PFSK-1 (cell line): ENCODE data around the gene RIPOR3.

Experiments
- FOXP2 ChIP-seq: optimal IDR thresholded peaks from 2 replicates; pipeline ENCODE3; 2011; ENCODE audit warnings: borderline replicate concordance, control low read depth, inconsistent platforms; ENCODE audit not compliant: insufficient read depth; ENCODE audit errors: extremely low read length, extremely low read depth
- POLR2AphosphoS5 ChIP-seq: IDR thresholded peaks from 2 replicates; pipeline ENCODE4 v1.6.1; 2012; ENCODE audit warnings: low read depth, mild to moderate bottlenecking, control low read depth, low read length, moderate library complexity
- SIN3A ChIP-seq: IDR thresholded peaks from 2 replicates; pipeline ENCODE4 v1.6.1; 2012; ENCODE audit warnings: mild to moderate bottlenecking, low read length, moderate library complexity, borderline replicate concordance; ENCODE audit not compliant: insufficient read depth
- TAF1 ChIP-seq: IDR thresholded peaks from 2 replicates; pipeline ENCODE4 v1.6.1; 2012; ENCODE audit warnings: low read length, control low read depth, borderline replicate concordance; ENCODE audit not compliant: insufficient read depth
- TF ChIP-seq, protein P1 (sequence below), 2 experiments: IDR thresholded peaks; 2 replicates each; pipeline versions ENCODE4 v1.6.1 to v1.8.0; 2011 to 2012; ENCODE audit warnings: low read depth in 2 of 2, low read length in 2 of 2, control low read depth in 1 of 2, inconsistent platforms in 1 of 2, mild to moderate bottlenecking in 1 of 2, moderate library complexity in 1 of 2; ENCODE audit not compliant: insufficient read depth in 1 of 2

DNA sequence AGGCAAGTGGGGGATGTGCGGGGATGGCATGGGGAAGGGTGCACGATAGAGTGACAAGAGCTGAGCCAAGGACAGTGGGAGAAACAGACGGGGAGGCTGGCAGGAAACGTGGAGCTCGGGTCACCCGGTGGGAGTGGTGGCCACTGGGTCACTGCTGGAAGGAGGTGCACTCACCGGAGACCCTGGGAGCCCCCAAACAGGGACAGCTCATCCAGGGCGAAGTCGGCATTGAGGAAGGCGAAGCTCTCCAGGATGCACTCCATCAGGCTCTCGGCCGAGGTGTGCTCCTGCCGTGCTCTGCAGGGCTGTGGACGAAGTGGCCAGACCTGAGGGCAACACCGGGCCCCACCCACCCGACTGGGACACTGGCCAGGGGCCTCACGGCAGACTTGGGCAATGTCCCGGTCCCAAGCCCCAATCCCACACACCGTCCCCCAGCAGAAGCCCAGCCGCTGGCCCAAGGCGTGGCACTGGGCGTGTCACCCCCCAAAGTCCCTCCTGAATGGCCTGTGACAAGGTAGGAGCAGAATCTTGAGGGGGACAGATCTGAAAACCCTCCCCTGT, 93.9 kb downstream of the RIPOR3 start:
- TF ChIP-seq FOXP2 (no peak), TAF1 (no peak), SIN3A (no peak), POLR2AphosphoS5 (no peak)
- TF ChIP-seq, protein P1, sequence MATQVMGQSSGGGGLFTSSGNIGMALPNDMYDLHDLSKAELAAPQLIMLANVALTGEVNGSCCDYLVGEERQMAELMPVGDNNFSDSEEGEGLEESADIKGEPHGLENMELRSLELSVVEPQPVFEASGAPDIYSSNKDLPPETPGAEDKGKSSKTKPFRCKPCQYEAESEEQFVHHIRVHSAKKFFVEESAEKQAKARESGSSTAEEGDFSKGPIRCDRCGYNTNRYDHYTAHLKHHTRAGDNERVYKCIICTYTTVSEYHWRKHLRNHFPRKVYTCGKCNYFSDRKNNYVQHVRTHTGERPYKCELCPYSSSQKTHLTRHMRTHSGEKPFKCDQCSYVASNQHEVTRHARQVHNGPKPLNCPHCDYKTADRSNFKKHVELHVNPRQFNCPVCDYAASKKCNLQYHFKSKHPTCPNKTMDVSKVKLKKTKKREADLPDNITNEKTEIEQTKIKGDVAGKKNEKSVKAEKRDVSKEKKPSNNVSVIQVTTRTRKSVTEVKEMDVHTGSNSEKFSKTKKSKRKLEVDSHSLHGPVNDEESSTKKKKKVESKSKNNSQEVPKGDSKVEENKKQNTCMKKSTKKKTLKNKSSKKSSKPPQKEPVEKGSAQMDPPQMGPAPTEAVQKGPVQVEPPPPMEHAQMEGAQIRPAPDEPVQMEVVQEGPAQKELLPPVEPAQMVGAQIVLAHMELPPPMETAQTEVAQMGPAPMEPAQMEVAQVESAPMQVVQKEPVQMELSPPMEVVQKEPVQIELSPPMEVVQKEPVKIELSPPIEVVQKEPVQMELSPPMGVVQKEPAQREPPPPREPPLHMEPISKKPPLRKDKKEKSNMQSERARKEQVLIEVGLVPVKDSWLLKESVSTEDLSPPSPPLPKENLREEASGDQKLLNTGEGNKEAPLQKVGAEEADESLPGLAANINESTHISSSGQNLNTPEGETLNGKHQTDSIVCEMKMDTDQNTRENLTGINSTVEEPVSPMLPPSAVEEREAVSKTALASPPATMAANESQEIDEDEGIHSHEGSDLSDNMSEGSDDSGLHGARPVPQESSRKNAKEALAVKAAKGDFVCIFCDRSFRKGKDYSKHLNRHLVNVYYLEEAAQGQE (IDR thresholded peaks at IDR 0.05; ENCODE audit: insufficient read depth in 1 of 2, low read depth in 2 of 2, low read length in 2 of 2): no peak
